SK-MEL-5 (cell line): ENCODE measurements around the gene WDHD1. TPM values are rescaled to one million over a fixed set of nuclear protein-coding genes. Genes with fewer than 3 reads are reported as not detected.
"Not testable (repeated sequence)": the region's sequence is repeated elsewhere in the genome, so short reads cannot be mapped to it uniquely, and the experiment has no call there.

Experiments
- DNase-seq: peaks from one replicate; pipeline ENCODE4 v3.0.0-alpha.2; 2016; ENCODE audit warnings: low read depth, low spot score
- in situ Hi-C: cut with HindIII; loops from 2 replicates; pipeline ENCODE4 v1.10.0; 2016; ENCODE audit warnings: low sequenced_read_pairs, high pct_unique_total_duplicates, low pct_unique_long_range_greater_than_20kb
- total RNA-seq: library from RNA; depleted of rRNA; stranded (reverse); fragments of >200 nt; shearing (Covaris generic); gene quantifications from 2 replicates; pipeline ENCODE4 v1.2.3, GENCODE V29; 2014

Gene WDHD1
- total RNA-seq, 1 experiment from 2014 or later: 16.7 TPM

GRCh38 chr14:55052269-55052930 lies 25.5 kb upstream of the WDHD1 start:
- in situ Hi-C loops: no loop called here
- DNase-seq: no peak

- in situ Hi-C loops: no loop called here
Measured at GRCh38 chr14:55051423-55052268, 24.7 kb upstream of the WDHD1 start, which contains the start of gene MAPK1IP1L. Gene MAPK1IP1L, plus strand, starts transcription at chr14:55051647. Its CDS starts 10,037 bp downstream, at chr14:55061684.

GRCh38 chr14:55051165-55051422 lies 24.2 kb upstream of the WDHD1 start:
- DNase-seq: no peak
- in situ Hi-C loops: no loop called here

More at GRCh38 chr14:55051423-55052268, 24.7 kb upstream of the WDHD1 start, which contains the start of gene MAPK1IP1L:
- DNase-seq: peak; percentile 93

- in situ Hi-C loops: no loop called here
- DNase-seq: no peak
Measured at GRCh38 chr14:55048900-55049436, 22.1 kb upstream of the WDHD1 start.

GRCh38 chr14:55047301-55048053 lies 20.6 kb upstream of the WDHD1 start:
- in situ Hi-C loops: no loop called here
- DNase-seq: no peak

- in situ Hi-C loops: no loop called here
Measured at GRCh38 chr14:55045087-55045486, 18.2 kb upstream of the WDHD1 start.

GRCh38 chr14:55043528-55043927 lies 16.6 kb upstream of the WDHD1 start:
- in situ Hi-C loops: no loop called here
- DNase-seq: no peak

More at GRCh38 chr14:55045087-55045486, 18.2 kb upstream of the WDHD1 start:
- DNase-seq: no peak

- in situ Hi-C loops: no loop called here
- no peak for DNase-seq
Measured at GRCh38 chr14:55038708-55039107, 11.8 kb upstream of the WDHD1 start.

- in situ Hi-C loops, DNase-seq: not testable (repeated sequence)
Measured at GRCh38 chr14:55037995-55038394, 11.1 kb upstream of the WDHD1 start.

GRCh38 chr14:55031190-55031589 lies 4.3 kb upstream of the WDHD1 start:
- in situ Hi-C loops: no loop called here
- no peak for DNase-seq

- no peak for DNase-seq
- in situ Hi-C loops: no loop called here
Measured at GRCh38 chr14:55028476-55028875, 1.6 kb upstream of the WDHD1 start.

- in situ Hi-C loops: no loop called here
Measured at GRCh38 chr14:55028066-55028465, 1.2 kb upstream of the WDHD1 start.

GRCh38 chr14:55026441-55026792 lies 482 bp downstream of the WDHD1 start:
- in situ Hi-C loops: no loop called here
- DNase-seq: no peak

More at GRCh38 chr14:55028066-55028465, 1.2 kb upstream of the WDHD1 start:
- no peak for DNase-seq

- in situ Hi-C loops: no loop called here
Measured at GRCh38 chr14:55025948-55026347, 951 bp downstream of the WDHD1 start.

GRCh38 chr14:55024365-55024764 lies 2.5 kb downstream of the WDHD1 start:
- DNase-seq: not testable (repeated sequence)

More at GRCh38 chr14:55025948-55026347, 951 bp downstream of the WDHD1 start:
- no peak for DNase-seq

GRCh38 chr14:55019968-55020554 lies 6.8 kb downstream of the WDHD1 start:
- no peak for DNase-seq
- in situ Hi-C loops: no loop called here

More at GRCh38 chr14:55024365-55024764, 2.5 kb downstream of the WDHD1 start:
- in situ Hi-C loops: not testable (repeated sequence)

- in situ Hi-C loops: no loop called here
Measured at GRCh38 chr14:55015006-55015405, 11.9 kb downstream of the WDHD1 start.

GRCh38 chr14:55005071-55005470 lies 21.8 kb downstream of the WDHD1 start:
- in situ Hi-C loops: no loop called here
- no peak for DNase-seq

More at GRCh38 chr14:55015006-55015405, 11.9 kb downstream of the WDHD1 start:
- DNase-seq: no peak
